Mucosa of descending colon (tissue), 3 donors: ENCODE results near the gene GAK. TPM values are rescaled to one million over a fixed set of nuclear protein-coding genes. Genes with fewer than 3 reads are reported as not detected.

Experiments used
- ATAC-seq: fragments of 200-7000 bp; cut with Tn5 transposase; one replicate; pipeline ENCODE4 v1.9.1; 2020; ENCODE audit warnings: mild to moderate bottlenecking, moderate library complexity
- DNase-seq, 3 donors: peaks; one replicate each; pipeline ENCODE4 v3.0.0-alpha.2; 2020
- H3K36me3 ChIP-seq: fragments of 200-600 bp; one replicate; pipeline ENCODE4 v1.8.0; 2021; ENCODE audit warnings: low read depth, mild to moderate bottlenecking
- H3K4me1 ChIP-seq: fragments of 200-600 bp; one replicate; pipeline ENCODE4 v1.8.0; 2021; ENCODE audit warnings: low read depth, mild to moderate bottlenecking
- H3K4me3 ChIP-seq: fragments of 200-600 bp; one replicate; pipeline ENCODE4 v1.8.0; 2021; ENCODE audit warnings: mild to moderate bottlenecking
- H3K9me3 ChIP-seq: fragments of 200-600 bp; one replicate; pipeline ENCODE4 v1.8.0; 2021; ENCODE audit warnings: mild to moderate bottlenecking
- intact Hi-C, 2 donors: fragments of 100-400 bp; cut with DNase I in 1 of 2; cut with micrococcal nuclease in 1 of 2; formaldehyde crosslinking; loops; one replicate each; pipeline versions ENCODE4 v1.11.0 to v1.11.1; 2022; cut with DNase I, micrococcal nuclease
- total RNA-seq, 3 donors: library from RNA; stranded (reverse); fragmentation: NEBNext Ultra II Directional in 2 of 3; extraction: Animal tissue kit (Norgen Biotek cat#: 25700) in 2 of 3; gene quantifications; one replicate each; pipeline versions ENCODE4 v1.2.1 to v1.2.4, GENCODE V29; 2021 to 2023
- TF ChIP-seq, protein P1 (sequence below): fragments of 200-600 bp; IDR thresholded peaks from one replicate; pipeline ENCODE4 v1.8.0; 2022; ENCODE audit warnings: antibody characterized with exemption, mild to moderate bottlenecking
- donor health status: DM: no; HTN: no; CAD: no; lungs with moderate emphysema.
- donor health status: DM: no; HTN: no; CAD: no.
- donor health status: DM: no; HTN: yes; CAD: no.

GAK gene
- total RNA-seq, 3 donors from 2014 or later, result 155 to 259 (median 244) TPM

DNA sequence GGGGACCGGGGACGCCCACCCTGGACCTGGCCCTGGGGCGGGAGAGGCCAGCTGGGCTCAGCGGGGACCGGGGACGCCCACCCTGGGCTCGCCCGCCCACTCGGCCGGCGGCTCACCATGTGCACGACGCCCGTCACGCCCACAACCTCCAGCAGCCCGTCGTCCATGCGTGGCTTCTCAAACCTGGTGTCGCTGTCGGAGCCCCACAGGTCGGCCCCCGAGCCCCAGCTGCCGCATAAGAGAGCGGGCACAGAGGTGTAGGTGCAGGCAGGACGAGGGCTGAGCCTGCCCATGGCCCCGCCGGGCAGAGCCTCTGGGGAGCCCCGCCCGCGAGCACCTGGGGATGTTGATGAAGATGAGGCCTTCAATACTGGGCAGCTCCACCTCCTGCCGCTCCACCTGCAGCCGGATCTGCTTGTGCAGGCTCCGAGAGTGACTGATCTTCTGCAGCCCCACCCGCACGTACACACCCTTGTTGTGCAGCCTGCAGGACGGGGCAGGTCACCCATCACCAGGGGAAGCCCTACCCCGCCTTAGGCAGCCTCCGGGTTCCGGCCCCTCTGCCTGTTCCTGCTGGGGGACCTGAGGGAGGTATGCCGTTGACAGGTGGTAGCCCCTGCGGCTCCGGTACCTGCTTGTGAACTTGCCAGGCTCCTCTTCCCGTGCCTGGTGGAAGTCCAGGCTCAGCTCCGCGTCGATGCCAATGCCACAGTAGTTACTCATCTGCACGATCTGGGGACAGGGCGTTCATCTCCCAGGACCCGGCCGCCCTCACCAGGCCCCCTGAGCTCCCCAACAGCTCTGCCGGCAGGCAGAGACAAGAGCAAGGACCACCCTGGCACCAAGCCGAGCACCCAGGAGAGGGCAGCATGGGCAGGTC, 29.5 kb upstream of the GAK start:
- TF ChIP-seq, protein P1, sequence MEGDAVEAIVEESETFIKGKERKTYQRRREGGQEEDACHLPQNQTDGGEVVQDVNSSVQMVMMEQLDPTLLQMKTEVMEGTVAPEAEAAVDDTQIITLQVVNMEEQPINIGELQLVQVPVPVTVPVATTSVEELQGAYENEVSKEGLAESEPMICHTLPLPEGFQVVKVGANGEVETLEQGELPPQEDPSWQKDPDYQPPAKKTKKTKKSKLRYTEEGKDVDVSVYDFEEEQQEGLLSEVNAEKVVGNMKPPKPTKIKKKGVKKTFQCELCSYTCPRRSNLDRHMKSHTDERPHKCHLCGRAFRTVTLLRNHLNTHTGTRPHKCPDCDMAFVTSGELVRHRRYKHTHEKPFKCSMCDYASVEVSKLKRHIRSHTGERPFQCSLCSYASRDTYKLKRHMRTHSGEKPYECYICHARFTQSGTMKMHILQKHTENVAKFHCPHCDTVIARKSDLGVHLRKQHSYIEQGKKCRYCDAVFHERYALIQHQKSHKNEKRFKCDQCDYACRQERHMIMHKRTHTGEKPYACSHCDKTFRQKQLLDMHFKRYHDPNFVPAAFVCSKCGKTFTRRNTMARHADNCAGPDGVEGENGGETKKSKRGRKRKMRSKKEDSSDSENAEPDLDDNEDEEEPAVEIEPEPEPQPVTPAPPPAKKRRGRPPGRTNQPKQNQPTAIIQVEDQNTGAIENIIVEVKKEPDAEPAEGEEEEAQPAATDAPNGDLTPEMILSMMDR, result no peak
- H3K4me3 ChIP-seq, result no peak overlapping the region
- no peaks in the 10 kb centered on the region for H3K36me3 ChIP-seq
- intact Hi-C loops, result no loop called here
- ATAC-seq (peak; percentile 73), DNase-seq (peak; percentile 76 to 85 (median 78))
- peaks cover 6% of the 10 kb centered on the region for H3K4me1 ChIP-seq
- no peaks in the 10 kb centered on the region for H3K9me3 ChIP-seq

DNA sequence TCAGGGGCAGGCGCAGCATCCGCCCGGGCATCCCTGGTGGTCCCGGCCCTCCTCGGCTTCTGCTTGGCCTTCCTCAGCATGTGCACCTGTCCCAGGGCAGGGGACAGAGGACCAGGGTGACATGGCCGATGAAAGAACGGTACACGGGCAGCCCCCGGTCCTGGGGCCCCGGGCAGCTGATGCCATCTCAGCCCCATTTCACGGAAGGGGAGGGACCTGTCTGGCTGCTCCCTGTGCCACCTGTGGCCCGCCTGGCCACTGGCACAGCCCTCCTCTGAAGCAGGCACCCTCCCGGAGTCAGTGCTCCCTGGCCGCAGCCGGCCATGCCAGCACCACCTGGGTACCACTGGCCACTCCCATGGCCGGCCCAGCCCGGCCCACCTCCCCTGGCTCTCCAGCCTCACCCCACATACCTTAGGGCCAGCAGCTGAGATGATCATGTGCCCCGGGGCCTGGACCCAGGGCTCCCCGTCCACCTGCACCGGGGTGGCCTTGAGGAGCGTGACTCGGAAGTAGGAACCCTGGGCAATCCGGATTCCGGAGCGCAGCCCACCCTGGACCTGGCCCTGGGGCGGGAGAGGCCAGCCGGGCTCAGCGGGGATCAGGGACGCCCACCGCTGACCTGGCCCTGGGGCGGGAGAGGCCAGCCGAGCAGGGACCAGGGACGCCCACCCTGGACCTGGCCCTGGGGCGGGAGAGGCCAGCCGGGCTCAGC, 28.7 kb upstream of the GAK start:
- H3K4me3 ChIP-seq, result no peak overlapping the region
- ATAC-seq (no peak), DNase-seq (peak in 2 of 3 donors; percentile 35 to 52)
- intact Hi-C loops, result no loop called here
- peaks cover 6% of the 10 kb centered on the region for H3K4me1 ChIP-seq
- no peaks in the 10 kb centered on the region for H3K36me3 ChIP-seq
- TF ChIP-seq, protein P1, result no peak
- no peaks in the 10 kb centered on the region for H3K9me3 ChIP-seq

DNA sequence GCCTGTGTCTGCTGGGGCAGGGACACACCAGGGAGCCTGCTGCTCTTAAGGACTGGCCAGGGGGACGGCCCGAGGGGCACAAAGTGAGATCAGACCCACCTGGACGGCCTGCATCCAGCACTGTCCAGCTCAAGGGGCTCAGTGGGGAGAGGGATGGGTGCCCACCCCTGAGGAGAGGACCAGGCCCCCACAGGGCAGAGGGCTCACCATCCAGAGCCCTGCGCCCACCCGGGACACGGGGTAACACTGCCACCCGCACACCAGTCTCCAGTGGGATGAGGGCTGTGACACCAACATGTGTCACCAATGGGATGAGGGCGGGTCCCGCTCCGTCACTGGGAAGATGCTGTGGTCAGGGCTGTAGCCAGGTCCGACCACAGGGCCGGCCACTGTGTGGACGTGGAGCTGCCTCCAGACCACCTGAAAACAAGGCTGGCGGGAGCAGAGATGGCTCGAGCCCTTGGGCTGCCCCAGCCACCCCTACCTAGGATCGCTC, 28.1 kb upstream of the GAK start:
- DNase-seq (peak in 2 of 3 donors; percentile 23 to 46), ATAC-seq (no peak)
- no peaks in the 10 kb centered on the region for H3K36me3 ChIP-seq
- H3K4me3 ChIP-seq, result no peak overlapping the region
- intact Hi-C loops, result no loop called here
- H3K9me3 ChIP-seq, result no peaks in the 10 kb centered on the region
- TF ChIP-seq, protein P1, result no peak
- H3K4me1 ChIP-seq, result peaks cover 6% of the 10 kb centered on the region

DNA sequence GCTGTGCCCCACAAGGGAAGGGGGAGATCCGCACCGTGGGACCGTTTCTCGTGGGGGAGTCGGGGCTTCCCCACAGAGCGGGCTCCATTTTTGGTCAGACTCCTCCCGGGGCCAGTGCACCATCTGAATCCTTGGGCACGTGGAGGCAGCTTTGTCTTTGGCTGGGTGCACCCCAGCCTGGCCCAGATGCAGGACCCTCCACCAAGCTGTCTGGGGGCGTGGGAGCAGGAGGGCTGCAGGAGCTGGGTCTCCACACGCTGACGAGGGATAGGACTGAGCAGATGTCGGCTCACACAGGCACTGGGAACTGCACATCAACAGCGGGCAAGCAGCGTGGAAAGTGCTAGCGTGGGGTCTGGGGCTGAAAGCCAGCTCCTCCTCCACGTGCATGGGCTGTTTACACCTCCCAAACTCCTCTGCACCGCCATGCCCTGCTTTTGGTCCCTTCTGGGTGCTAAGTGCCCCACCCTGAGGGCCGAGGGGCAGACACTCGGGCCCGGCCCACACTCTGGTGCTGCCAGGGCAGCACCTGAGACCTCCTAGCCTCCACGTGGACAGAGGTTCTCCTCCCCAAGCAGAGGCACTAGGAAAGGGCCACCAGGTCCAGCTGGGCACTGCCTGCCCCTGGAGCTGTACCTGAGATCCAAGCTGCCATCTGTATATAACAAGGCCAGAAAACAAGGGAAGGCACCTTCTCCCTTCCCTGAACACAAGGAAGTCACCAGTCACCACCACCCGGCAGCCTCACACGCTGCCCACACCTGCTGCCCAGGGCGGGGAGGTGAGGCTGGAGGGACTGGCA, 27.4 kb upstream of the GAK start:
- ATAC-seq, result no peak
- no peak overlapping the region for H3K4me3 ChIP-seq
- DNase-seq, result peak in 2 of 3 donors; percentile 24 to 42
- intact Hi-C loops, result no loop called here
- no peaks in the 10 kb centered on the region for H3K9me3 ChIP-seq
- no peaks in the 10 kb centered on the region for H3K36me3 ChIP-seq
- peaks cover 6% of the 10 kb centered on the region for H3K4me1 ChIP-seq
- TF ChIP-seq, protein P1, result no peak

DNA sequence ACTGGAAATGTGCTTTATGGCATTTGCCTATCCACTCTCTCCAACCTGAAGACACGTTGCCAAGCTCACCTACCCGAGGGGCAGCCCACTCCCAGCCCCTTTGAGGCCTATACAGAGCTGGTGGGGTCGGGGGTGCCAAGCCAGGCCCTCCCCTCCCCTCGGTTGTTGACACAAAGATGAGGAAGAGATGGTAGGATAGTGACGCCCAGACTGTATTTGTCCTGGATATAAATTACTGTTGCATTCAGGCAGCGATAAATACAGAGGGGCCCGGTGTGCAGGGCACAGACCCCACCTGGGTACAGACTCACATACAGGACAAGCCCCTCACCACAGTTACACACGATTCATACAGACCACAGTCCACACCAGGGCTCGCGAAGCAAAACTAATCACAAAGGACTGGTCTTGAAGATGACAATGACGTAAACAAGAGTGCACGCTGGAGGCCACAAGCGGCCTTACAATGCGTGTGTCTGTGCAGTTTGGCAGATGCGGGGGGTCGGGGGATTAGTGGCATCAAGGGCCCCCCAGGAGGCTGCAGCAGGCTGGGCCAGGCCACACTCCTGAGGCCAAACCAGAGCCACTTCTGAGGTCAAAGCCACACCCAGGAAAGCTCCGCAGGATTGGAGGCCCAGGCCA, 26.7 kb upstream of the GAK start:
- DNase-seq (peak in 1 of 3 donors; percentile 22), ATAC-seq (no peak)
- TF ChIP-seq, protein P1, result no peak
- Histone ChIP-seq H3K9me3 (no peaks in the 10 kb centered on the region), H3K36me3 (no peaks in the 10 kb centered on the region), H3K4me1 (peaks cover 6% of the 10 kb centered on the region), H3K4me3 (no peak overlapping the region)
- intact Hi-C loops, result no loop called here
